GM12864 (cell line): ENCODE data around the gene BPI.

Experiments
- DNase-seq: peaks from one replicate; pipeline ENCODE4 v3.0.0-alpha.2; 2011; ENCODE audit warnings: low read depth
- H3K4me3 ChIP-seq: 2 replicates; pipeline ENCODE4 v1.5.1; 2011; ENCODE audit warnings: mild to moderate bottlenecking, low read depth, low read length, control low read depth
- TF ChIP-seq, protein P1 (sequence below): IDR thresholded peaks from 2 replicates; pipeline ENCODE4 v1.5.1; 2011; ENCODE audit warnings: low read depth, mild to moderate bottlenecking, moderate library complexity, low read length, control low read depth, inconsistent platforms; ENCODE audit errors: missing control alignments

BPI gene

DNA sequence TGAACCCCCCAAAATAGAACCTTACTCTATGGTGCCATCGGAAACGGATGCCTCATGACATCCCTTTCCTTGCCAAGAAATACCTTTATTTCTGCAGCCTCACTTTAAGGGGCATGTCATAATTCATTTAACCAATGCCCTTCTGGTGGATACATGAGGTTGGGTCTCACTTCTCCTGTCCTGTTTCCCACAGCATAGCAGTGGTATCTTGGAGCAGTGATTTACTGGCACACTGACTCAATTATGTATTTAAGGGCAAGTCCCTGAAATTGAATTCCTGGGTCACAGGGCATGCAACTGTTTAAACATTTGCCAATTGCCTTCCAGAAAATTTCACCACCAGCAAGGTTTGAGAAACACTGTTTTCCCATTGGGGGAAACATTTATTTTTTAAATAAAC, 41.7 kb downstream of the BPI start:
- no peak overlapping the region for H3K4me3 ChIP-seq
- DNase-seq = no peak
- TF ChIP-seq, protein P1, sequence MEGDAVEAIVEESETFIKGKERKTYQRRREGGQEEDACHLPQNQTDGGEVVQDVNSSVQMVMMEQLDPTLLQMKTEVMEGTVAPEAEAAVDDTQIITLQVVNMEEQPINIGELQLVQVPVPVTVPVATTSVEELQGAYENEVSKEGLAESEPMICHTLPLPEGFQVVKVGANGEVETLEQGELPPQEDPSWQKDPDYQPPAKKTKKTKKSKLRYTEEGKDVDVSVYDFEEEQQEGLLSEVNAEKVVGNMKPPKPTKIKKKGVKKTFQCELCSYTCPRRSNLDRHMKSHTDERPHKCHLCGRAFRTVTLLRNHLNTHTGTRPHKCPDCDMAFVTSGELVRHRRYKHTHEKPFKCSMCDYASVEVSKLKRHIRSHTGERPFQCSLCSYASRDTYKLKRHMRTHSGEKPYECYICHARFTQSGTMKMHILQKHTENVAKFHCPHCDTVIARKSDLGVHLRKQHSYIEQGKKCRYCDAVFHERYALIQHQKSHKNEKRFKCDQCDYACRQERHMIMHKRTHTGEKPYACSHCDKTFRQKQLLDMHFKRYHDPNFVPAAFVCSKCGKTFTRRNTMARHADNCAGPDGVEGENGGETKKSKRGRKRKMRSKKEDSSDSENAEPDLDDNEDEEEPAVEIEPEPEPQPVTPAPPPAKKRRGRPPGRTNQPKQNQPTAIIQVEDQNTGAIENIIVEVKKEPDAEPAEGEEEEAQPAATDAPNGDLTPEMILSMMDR = no peak

DNA sequence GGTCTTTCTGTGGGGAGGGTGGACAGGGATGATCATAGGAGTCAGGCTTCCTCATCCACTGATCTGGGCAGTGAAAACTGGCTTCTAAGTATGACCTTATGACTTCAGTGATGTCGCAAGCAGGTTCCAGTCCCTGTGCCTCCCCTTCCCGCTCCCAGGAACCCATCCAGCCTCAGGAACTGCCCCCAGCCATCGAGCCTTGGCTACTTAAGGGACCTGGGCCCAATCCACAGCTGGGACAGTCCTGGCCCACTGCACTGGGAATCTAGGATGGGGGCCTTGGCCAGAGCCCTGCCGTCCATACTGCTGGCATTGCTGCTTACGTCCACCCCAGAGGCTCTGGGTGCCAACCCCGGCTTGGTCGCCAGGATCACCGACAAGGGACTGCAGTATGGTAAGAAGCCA, 42.3 kb downstream of the BPI start, which contains the start of gene LBP:
LBP (plus strand) TSS at position 236 of the 405 bp plus-strand sequence; CDS start at position 271, 35 bp downstream.
- DNase-seq = no peak
- H3K4me3 ChIP-seq = no peak within 1 kb of the TSS
- TF ChIP-seq, protein P1 = no peak

DNA sequence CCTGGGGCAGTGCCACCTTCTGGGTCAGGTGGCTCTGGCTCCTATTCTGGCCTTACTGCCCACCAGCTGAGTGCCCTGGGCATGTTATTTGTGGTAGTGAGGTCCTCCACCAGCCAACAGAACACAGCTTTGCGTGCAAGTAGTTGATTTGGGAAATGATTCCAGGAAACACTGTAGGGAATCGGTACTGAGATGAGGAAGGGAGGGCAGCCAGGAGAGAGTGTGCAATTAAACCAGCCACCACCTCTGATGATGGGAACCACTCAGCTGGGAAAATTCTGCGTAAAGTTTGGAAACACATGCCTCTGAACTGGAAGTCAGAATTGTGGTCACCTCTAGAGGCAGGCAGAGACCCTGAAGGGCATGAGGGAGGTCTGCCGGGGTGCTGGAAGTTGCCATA, 42.8 kb downstream of the BPI start:
- TF ChIP-seq, protein P1 = no peak
- DNase-seq = no peak
- H3K4me3 ChIP-seq = no peak overlapping the region

DNA sequence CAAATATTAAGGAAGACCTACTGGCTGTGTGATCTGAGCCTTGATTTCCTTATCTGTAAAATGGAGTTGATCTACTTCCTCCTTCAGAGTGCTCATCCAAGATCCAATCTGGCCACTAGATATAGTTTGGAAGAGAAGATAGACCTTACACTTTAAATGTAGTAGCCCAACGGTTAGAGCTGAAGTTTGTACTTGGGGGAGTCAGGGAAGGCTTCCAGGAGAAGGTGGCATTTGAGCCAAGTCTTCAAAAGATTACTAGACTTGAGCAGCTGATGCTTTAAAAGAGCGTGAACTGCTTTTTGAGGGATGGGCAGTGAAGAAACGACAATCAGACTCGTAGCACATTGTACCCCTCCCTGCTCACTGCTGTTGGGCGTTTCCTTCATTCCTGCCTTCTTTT, 45.9 kb downstream of the BPI start:
- H3K4me3 ChIP-seq = no peak overlapping the region
- DNase-seq = no peak
- TF ChIP-seq, protein P1 = no peak

DNA sequence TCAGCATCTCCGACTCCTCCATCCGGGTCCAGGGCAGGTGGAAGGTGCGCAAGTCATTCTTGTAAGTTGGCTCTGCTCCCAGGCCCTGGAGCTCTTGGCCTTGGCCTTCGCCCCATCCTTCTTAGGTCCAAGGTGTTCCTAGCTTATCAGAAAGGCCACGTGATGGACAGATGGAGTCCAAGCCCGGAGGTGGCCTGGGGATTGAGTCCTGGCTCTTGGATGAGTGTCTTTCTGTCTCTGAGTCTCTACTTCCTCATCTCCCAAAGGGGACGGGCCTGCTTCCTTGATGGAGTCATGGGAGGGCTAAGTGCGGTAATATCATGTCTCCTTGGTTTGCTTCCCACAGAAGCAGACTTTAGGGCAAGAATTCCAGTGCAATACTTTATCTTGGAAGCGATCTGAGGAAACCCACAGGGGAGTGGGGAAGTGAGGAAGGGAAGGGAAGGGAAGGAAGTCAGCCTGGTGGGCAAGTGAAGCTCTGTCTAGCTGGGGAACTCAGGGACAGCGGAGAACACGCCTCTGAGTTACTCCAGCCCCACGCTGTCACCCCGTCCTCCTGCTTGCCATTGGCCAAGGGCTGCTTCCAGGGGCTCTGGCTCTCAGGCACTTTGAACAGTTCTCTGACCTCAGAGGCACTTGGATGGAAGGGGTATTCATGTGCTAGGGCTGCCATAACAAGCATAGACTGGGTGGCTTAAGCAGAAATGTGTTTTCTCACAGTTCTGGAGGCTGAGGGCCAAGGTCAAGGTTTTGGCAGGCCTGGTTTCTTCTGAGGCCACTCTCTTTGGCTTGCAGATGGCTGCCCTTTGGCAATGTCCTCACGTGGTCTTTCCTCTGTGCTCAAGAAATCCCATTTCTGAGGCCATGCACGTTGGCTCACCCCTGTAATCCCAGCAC, 47.2 kb downstream of the BPI start:
- TF ChIP-seq, protein P1 = no peak
- no peak for DNase-seq
- no peak overlapping the region for H3K4me3 ChIP-seq

DNA sequence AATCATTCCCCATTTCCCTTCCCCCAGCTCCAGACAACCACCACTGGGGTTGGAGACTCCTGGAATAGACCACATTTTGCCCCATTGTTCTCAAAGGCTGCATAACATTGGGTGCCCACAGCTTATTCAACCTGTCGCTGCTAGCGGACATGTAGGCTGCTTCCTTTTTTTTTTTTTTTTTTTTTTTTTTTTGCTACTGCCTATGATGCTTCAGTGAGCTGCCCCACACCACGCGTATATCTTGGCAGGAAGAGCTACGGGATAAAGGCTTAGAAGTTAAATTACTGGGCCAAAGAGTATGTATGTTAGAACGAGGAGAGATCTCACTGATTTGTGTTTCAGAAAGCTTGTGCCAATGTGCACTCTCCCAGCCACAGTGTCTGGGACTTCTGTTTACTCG, 49.4 kb downstream of the BPI start:
- no peak for DNase-seq
- H3K4me3 ChIP-seq = no peak overlapping the region
- TF ChIP-seq, protein P1 = no peak

DNA sequence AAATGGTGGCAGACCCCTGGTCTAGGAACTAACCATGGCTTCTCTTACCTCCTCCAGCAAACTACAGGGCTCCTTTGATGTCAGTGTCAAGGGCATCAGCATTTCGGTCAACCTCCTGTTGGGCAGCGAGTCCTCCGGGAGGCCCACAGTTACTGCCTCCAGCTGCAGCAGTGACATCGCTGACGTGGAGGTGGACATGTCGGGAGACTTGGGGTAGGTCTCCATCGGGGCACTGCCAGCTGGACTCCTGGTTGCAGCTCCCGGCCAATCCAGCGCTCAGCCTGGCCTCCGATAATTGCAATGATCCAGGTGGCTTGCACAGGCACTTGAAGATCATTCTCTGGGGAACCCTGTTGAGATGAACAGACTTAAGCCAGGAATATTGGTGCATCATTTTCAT, 50.3 kb downstream of the BPI start:
- no peak overlapping the region for H3K4me3 ChIP-seq
- DNase-seq = no peak
- TF ChIP-seq, protein P1 = no peak
